Dermis microvascular lymphatic vessel endothelial cell (primary cell): ENCODE measurements around the gene WHRN. TPM values are rescaled to one million over a fixed set of nuclear protein-coding genes. Genes with fewer than 3 reads are reported as not detected.

ENCODE experiments used
- DNase-seq, 2 donors: peaks; one replicate each; pipeline versions ENCODE4 v3.0.0 to v3.0.0-alpha.2; 2010; ENCODE audit warnings: low read depth in 2 of 2
- total RNA-seq: library from RNA; depleted of rRNA; stranded (reverse); fragments of >200 nt; gene quantifications from 2 replicates; pipeline ENCODE4 v1.2.1, GENCODE V29; 2014

Gene WHRN
- total RNA-seq, 1 donor from 2014 or later: 0.13 TPM

DNA sequence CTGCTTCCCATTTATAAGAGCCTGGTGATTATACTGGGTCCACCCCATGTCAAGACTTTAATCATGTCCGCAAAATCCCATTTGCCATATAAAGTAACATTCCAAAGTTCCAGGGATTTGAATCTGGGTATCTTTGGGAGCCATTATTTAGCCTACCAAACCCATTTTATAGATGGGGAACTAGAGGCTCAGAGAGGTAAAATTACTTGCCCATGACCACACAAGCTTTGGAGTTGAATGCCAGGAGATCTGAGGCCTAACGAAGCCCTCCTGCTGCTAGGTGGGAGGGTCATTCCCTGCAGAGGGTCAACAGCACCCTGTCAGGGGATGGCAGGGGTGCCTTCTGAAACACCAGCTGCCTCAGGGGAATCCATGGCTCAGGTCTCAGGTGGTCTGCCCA, 104.5 kb downstream of the WHRN start:
- DNase-seq: no peak

DNA sequence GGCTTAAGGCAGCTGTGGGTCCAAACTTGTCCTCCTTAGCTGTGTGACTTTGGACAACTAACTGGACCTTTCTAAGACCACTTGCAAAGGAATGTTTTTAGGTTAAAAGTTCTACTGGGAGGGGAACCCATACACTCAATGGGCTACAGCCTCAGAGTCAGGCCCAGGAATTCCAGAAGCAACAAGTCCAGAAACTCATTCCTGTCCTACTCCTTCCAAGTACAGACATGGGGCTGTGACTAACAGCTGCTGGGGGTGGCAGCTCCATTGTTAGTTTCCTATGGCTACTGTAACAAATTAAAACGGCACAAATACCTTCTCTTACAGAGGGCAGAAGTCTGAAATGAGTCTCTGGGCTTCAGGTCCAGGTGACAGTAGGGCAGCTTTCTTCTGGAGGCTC, 105.1 kb downstream of the WHRN start:
- no peak for DNase-seq

DNA sequence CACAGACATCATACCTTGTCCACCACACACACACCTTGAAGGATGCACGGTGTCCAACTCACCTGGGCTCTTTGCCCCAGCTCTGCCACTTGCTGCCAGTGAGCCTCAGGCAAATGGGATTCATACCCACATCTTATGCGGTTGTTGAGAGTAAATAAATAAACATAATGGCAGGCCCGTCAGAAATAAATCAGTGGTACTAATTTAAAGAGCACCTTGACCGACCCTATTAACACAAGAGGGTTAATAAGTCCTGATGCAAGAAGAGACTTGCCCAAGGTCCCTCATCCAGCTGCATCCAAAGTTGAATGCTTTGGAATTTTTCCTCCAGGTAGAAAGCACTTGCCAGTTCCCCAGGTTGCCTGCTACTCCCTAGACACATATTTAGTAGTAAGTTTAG, 105.9 kb downstream of the WHRN start:
- DNase-seq: no peak

DNA sequence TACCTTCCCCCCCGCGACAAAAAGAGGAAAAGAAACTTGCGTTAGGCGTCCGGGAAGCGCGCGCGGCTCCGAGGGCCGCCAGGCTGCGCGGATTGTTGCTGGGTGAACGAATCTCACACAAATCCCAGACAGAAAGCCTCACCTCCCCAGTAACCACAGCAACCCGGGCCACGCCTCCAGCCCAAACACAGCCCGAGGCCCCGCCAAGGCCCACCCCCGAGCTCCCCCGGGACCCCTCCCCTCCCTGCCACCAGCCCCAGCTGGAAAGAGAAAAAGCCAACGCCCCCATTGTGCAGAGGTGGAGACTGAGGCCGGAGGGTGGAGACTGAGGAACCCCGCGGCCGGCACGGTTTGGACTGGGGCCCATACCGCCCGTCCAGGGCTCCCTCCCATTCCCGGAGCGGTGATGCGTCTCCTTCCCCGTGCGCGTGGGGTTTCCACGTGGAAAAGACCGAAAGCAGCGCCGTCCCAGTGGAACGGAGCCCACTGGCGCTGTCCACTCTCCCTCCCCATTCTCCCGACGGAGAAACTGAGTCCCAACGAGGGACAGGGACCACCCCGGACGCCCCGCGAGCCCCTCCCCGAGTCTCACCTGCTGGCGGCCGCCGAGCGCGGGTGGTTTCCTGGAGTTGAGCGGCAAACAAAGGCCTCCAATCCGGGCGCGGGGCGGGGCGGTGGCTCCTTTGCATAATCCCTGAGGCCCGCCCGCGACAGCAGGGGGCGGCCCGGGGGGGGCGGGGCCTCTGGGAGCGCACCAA, 107.2 kb downstream of the WHRN start:
- peak; percentile 66 to 93 for DNase-seq

DNA sequence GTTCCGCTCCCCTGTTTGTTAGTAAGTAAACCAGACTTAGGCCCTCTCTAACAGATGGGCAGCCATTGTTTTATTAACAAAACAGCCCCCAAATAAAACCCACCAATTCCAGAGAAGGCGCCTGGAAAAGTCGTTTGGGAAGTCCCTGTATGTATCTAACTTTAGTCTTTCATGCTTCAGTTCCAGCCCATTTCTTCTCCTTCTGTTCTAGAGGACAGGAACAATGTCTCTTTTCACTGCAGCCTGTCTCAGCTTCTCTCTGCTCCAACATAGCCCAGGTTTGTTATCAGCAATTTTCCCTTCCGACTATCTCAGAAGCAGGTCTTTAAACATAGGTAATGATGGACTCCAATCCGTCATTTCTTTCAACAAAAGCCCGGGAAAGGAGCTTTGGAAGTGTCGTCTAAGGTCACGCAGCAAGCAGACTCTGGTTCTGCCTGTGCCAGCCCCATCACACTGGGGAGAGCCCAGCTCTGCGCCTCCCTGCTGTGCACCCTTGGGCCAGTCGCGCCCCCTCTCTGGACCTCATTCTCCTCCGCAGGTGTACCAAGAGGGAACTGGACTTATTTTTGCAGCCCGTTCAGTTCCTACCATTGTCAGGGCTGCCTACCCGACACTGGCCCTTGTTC, 107.9 kb downstream of the WHRN start:
- no peak for DNase-seq

DNA sequence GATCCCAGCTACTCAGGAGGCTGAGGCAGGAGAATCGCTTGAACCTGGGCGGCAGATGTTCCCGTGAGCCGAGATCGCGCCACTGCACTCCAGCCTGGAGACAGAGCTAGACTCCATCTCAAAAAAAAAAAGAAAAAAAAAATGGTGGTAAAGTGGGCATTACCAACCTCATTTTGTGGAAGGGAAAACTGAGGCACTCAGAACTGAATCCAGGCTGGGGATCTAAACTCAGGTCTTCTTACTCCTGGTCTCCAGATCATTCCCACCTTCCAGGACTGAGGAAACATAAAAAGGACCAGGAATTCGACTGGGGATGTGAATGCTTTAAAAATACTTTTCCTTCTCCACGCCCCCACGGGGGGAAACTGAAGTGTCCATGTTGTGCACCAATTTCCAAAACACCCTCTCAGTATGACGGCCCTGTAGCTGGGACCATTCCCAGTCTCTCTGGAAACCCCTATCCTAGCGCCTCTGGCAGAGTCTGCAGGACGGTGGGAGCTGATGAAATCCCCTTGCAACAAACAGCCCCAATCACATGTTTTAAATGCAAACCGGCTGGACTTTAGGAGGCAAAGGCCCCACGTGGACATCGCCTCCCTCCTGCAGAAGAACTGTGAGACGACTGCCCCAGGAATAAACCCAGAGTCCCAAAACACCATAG, 108.6 kb downstream of the WHRN start:
- no peak for DNase-seq

DNA sequence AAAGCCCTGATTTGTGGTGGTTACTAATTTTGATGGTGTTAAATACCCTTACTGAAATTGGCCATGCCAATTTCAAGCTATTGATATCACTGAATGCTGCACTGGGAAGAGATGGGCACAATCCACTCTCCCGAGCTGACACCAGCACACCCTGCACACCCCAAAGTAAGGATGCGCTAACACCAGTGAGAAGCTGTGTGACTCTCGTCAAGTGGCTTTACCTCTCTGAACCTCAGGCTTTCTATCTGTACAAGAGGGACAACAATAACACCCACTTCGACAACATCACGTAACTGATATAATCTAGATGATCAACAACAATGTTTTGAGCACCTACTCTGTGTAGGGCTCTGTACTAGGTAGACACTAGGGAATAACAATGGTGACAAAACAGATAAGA, 109.5 kb downstream of the WHRN start:
- DNase-seq: no peak

DNA sequence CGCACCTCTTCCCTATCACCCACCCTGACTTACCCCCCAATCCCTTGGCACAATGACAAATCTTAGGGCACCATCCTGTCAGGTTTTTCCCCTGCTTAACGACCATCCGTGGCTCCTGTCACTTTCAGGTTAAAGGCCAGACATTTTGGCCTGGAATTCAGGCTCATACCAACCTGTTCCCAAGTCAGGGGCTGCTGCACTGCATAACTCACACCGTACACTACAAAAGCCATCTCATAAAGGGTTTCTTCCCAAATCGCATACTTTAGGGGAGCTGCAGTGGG, 110.0 kb downstream of the WHRN start:
- no peak for DNase-seq

DNA sequence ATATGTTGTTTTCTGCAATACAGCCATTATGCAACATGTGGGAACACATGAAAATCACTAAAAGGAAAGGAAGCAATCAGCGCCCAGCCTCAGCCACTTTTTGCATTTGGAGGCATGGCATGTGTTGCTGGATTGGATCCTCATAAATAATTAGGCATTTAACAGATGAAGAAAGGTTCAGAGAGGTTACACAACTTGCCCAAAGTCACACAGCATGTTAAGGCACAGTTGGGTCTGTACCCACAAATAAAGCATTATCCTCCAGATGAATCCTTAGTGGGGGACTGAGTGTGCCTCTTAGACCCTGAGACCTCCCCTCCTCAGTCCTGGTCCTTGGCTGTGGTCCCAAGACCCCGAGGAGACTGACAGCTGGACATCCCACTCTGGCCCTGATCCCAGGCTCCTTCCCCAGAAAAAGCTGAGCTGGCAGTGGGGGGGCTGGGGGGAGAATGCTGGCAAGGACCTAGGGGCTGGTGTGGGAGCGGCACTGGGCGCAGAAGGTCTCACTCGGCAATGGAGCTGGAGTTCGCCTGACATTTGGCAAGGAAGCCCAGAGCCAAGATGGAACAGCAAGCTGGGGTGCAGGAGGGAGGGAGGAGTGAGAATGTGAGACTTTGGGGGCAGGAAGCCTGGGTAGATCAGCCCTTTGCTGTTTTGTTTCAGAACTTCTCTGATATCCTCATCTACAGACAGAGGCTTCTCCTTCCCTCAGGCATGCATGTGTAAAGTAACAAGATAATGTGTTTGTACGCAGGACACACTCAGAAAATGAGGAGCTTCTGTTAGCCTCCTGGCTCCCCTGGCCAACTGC, 110.5 kb downstream of the WHRN start:
- DNase-seq: no peak

DNA sequence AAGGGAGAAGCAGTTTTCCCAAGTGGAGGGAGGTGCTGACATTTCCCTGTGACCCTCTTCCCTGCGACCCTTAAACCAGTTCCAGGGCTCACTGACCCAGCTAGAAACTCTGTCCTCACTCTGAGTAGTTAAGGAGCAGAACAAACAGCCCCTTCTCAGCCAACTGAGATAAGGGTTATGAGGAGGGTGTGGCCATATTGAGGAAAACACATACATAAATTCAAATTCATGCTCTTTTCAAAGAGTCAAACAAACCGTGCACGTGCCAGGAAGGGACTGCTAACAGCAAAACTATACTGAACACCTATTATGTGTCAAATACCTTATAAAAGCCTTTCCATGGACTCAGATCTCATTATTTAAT, 112.5 kb downstream of the WHRN start:
- no peak for DNase-seq

DNA sequence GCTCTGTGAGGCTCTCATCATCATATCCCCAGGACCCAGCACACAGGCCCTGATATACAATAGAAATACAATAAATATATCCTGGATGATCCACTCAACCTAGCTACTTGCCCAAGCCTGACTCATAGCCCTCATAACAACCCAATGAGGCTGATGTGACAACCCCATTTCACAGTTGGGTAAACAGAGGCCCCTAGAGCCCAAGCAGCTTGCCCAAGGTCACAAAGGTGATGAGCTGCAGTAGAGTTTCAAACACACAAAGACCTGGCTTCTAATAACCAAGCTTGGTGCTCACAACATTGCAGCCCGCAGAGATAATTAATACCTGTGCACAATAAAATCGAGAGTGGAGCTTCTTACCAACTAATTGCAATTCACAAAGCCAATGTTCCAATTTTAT, 114.3 kb downstream of the WHRN start:
- DNase-seq: no peak

DNA sequence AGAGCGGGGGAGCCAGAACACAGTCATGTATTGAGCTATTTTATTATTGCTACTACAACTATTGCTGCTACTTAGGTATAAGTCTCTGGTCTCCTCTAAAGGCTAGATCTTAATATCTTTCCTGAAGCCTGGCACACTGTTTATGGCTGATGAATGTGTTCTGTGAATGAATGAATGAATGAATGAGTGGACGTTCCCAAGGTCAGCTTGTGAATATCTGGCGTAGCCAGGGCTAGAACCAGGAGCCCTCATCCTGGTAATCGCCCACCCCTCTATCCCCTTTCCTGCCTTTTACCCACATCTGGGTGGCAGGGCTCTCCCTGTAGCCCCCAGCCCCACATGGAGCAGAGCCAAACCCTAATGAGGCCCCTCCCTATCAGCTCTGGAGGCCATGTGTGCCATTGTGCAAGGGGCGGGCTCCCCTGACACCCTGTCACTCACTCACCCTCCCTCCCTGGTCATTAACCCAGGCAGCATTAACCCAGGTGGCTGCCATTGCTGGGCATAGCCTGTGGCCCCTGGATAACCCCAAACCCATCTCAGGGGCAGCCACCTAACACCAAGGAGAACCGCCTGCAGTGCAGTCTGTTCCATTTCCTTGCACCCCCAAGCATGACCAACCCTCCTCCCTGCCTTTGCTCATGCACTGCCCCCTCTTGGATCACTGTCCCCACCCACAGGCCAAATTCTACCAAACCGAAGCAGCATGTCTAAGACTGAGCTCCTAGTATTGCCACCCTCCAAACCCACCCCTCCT, 115.5 kb downstream of the WHRN start:
- DNase-seq: no peak

DNA sequence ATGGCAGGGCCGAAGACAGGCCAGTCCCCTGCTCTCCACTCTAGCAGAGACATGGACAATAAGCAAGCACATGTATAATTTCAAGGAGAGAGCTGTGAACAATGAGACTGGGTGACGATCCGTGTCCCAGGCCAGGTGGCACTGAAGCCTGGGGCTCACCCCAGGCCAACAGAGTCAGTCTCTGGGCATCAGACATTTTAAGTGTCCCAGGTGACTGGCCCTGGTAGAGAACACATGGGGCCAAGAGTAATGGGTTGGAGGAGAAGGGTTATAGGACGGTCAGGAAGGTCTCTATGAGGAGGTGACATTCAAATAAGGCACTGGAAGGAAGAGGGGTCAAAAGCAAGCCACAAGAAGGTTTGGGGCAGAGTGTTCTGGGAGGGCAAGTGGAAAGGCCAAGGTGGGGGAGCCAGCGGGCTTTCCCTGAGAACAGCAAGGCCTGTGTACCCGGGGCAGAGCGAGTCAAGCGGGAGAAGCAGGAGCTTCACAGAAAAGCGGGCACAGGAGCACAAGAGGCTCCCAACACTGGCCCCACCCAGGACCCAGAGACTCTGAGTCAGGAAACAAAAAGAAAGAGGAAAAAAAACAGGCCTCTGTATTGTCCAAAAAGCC, 116.4 kb downstream of the WHRN start:
- no peak for DNase-seq

DNA sequence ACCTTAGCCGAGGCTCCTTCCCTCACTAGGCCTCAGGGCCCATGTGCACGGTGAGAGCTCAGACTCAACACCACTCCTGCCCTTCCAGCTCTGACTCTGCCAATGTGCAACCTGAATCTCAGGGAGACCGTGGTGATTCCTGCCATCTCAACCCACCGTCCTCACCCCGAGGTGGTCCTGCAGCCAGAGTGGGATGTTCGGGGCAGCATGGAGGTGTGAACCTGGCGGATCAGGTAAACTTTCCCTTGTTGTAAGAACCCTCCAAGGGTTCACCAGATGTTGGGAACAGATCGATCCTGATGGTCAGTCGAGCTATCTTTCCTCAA, 117.0 kb downstream of the WHRN start:
- DNase-seq: no peak

DNA sequence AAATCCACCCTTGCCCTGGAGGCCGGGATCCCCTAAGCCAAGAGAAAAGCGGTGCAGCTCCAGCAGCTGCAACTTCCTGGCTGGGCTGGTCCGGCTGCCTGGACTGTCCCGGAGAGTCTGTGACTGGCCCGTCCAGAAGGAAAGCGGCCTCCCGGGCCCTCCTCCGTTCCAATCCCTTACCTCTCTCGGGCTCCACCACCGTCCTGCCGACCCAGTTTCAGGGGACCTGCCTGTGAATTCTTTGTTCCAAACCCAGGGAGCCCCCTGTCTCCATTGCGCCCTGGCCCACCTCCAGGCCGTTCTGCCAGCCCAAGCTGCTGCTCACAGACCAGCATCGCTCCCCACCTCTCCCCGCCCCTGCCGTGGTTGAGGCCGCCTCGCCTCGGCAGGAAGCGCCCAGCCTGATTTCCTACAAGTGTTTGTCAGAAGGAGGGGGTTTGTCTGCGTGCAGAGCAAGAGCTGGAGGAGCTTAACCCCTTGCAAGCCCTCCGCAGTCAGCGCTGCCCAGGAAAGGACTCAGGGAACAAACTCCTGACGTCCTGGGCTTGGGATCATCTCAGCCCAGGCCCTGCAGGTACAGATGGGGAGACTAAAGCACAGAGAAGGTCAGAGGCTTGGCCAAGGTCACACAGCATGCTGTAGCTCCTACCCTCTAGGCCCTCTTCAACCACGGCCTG, 117.5 kb downstream of the WHRN start, which contains the start of gene AKNA:
AKNA (minus strand) TSS at position 303 of the 677 bp plus-strand sequence. CDS start 6,649 bp downstream, outside the sequence.
- peak in 1 of 2 donors; percentile 74 for DNase-seq

DNA sequence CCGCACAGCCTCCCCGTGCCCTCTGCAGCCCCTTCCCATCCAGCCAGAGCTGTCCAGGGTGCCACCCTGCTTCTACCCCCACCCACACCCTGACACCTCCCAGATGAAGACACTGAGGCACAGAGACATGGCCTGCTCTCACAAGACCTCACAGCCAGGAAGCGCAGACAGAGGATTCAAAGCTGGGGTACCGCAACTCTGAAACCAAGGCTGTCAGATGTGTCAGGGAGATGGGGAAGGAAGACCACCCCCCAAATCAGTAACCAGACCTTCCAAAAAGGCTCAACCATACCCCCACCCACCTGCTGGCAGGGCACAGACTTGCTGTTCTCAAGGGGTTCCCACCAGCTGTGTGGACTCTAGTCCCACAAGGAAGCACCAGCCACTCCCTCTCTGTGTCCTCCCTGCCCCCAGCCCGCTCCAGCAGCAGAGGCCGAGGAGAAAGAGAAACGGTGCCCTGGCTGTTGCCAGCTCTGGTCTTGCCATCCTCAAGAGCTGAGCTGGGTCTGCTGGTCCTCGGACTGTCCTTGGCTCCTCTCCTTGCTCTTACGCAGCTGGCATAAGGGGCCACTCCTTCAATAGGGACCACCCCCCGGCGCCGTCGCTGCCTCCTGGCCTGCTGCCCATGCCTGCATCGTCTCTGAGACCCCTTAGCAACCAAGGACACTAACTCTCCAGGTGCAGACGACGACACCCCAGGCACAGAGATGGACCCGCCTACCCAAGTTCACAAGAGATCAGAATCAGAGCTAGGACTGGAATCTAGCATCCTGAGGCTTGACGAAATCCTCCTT, 118.2 kb downstream of the WHRN start:
- peak in 1 of 2 donors; percentile 12 for DNase-seq

DNA sequence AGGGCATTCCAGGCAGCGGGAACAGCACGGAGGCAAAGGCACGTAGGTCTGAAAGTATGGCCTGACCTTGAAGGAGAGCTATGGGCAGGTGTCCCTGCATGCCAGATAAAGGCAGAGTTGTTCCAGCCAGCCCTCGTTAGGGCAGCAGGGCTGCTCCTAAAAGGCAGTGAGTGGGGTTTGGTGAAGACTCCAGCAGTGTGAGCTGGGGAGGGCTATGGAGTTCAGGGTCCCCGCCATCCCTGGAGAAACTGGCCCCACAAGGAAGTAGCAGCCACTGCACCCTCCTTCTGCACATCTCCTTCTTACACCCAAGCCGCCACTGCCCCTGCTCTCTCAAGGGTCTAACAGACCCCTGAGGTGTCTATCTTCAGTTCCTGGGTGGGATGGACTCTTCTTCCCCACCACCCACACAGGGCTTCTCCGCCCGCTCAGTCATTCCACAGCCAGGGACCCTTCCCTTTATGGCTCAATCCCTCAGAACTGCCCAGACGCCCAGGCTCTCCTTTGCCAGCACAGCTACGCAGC, 118.8 kb downstream of the WHRN start:
- no peak for DNase-seq

DNA sequence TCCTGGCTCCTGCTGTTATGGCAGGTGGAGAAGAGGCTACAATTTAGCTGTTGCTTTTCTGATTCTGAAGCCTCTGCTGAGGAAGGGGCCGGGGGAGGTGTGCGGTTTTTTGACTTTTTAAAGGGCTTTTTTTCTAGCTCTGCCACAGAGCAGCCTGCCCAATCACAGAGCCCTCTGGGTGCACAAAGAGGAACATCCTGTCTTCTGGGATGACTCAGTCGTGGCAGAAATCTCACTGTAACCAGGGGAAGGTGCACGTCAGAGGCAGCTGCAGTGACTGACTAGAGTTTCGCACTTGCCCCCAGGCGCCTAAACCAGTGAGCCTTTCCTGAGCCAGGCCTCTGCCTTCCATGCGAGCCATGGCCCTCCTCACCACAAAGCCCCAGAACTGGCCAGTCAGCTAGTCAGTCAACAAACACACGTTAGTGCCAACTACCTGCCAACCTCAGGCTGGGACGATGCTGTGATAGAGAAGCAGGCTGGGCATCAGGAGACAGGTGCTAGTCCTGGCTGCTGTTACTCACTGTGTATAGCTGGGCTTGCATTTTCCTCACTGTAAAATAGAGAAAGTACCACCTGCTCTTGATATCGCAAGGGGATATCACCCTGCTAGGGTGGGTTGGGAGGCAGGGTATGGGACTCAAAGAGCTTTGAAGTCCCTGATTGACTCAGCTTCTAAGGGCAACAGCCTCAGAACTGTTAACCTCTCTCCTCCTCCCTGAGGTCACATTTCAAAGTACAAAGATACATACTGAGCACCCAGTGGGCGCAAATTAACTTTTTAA, 119.7 kb downstream of the WHRN start:
- peak in 1 of 2 donors; percentile 79 for DNase-seq
